Activated effector memory CD4-positive, alpha-beta T cell treated with Interleukin-2 at 50 U/mL for 16 hours (primary cell): ENCODE results near the gene ALOX12B.
"Not testable (repeated sequence)": the region's sequence is repeated elsewhere in the genome, so short reads cannot be mapped to it uniquely, and the experiment has no call there.

Source experiments
- DNase-seq: peaks from one replicate; pipeline ENCODE4 v3.0.0-alpha.2; 2020

ALOX12B gene

GRCh38 chr17:8118769-8119580 lies 31.5 kb upstream of the ALOX12B start:
- peak; percentile 75 for DNase-seq

- DNase-seq, result no peak
Measured at GRCh38 chr17:8117980-8118768, 30.7 kb upstream of the ALOX12B start, which contains the start of gene ALOXE3. ALOXE3 (minus strand) TSS chr17:8118514; CDS start chr17:8117990, 524 bp downstream.

- DNase-seq, result no peak
Measured at GRCh38 chr17:8117367-8117979, 30.0 kb upstream of the ALOX12B start.

- no peak for DNase-seq
Measured at GRCh38 chr17:8116776-8117175, 29.3 kb upstream of the ALOX12B start.

GRCh38 chr17:8110907-8111306 lies 23.4 kb upstream of the ALOX12B start:
- no peak for DNase-seq

- DNase-seq, result no peak
Measured at GRCh38 chr17:8110456-8110804, 22.9 kb upstream of the ALOX12B start.

GRCh38 chr17:8109661-8110455 lies 22.3 kb upstream of the ALOX12B start:
- DNase-seq, result peak; percentile 74

GRCh38 chr17:8108972-8109660 lies 21.6 kb upstream of the ALOX12B start:
- DNase-seq, result no peak

- not testable (repeated sequence) for DNase-seq
Measured at GRCh38 chr17:8106980-8107379, 19.5 kb upstream of the ALOX12B start.

- no peak for DNase-seq
Measured at GRCh38 chr17:8105957-8106398, 18.5 kb upstream of the ALOX12B start.

GRCh38 chr17:8104911-8105310 lies 17.4 kb upstream of the ALOX12B start:
- DNase-seq, result no peak

GRCh38 chr17:8103549-8103948 lies 16.0 kb upstream of the ALOX12B start:
- no peak for DNase-seq

- DNase-seq, result no peak
Measured at GRCh38 chr17:8101721-8102120, 14.2 kb upstream of the ALOX12B start.

- no peak for DNase-seq
Measured at GRCh38 chr17:8100763-8101162, 13.2 kb upstream of the ALOX12B start.

GRCh38 chr17:8100111-8100510 lies 12.6 kb upstream of the ALOX12B start:
- no peak for DNase-seq

GRCh38 chr17:8096541-8096940 lies 9.0 kb upstream of the ALOX12B start:
- no peak for DNase-seq

- no peak for DNase-seq
Measured at GRCh38 chr17:8095361-8095760, 7.8 kb upstream of the ALOX12B start.

- no peak for DNase-seq
Measured at GRCh38 chr17:8091033-8091687, 3.6 kb upstream of the ALOX12B start.

GRCh38 chr17:8089728-8090127 lies 2.2 kb upstream of the ALOX12B start:
- no peak for DNase-seq

- DNase-seq, result no peak
Measured at GRCh38 chr17:8087952-8088230, 375 bp upstream of the ALOX12B start.

GRCh38 chr17:8084250-8084649 lies 3.3 kb downstream of the ALOX12B start:
- no peak for DNase-seq

GRCh38 chr17:8082292-8082691 lies 5.2 kb downstream of the ALOX12B start:
- DNase-seq, result no peak
